ENCODE results near the gene C1RL. TPM values are rescaled to one million over a fixed set of nuclear protein-coding genes. Genes with fewer than 3 reads are reported as not detected.

C1RL gene
- total RNA-seq, 1 experiment from 2014 or later = 17.7 TPM

DNA sequence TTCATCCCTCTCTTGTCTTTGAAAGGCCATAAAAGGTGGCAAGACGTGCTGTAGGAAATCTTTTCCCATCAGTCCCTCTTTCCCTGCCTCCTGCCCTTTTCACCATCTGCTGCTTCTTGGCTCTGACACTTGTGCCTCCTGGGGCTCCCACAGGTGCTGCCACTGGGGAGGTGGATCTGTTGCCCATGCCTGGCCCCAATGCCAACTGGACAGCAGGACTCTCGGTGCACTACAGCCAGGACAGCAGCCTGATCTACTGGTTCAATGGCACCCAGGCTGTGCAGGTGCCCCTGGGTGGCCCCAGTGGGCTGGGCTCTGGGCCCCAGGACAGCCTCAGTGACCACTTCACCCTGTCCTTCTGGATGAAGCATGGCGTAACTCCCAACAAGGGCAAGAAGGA, 27.7 kb upstream of the C1RL start:
- peaks cover 21% of the 10 kb centered on the region for H3K36me3 Mint-ChIP-seq
- ChIA-PET CTCF (interaction anchor here (0.6 kb wide), 1 partner anchor 15 kb away, joined by 3 read pairs; no protein-coding TSS in a partner anchor), POLR2A (no interaction called here)
- no peaks in the 10 kb centered on the region for H3K9me3 Mint-ChIP-seq
- no peak overlapping the region for H3K27ac Mint-ChIP-seq
- H3K27me3 Mint-ChIP-seq (ENCODE audit: low read depth) = peaks cover 6% of the 10 kb centered on the region
- peaks cover 9% of the 10 kb centered on the region for H3K4me1 Mint-ChIP-seq
- H3K4me3 Mint-ChIP-seq = no peak overlapping the region
- DNase-seq (ENCODE audit: low spot score) = no peak
- no peak for TF ChIP-seq SMAD4 (CRISPR knock-in tag; IDR thresholded peaks at IDR 0.05)
- no peak for TF ChIP-seq JAZF1 (CRISPR knock-in tag; IDR thresholded peaks at IDR 0.05)
- TF ChIP-seq FOXK1 (CRISPR knock-in tag; IDR thresholded peaks at IDR 0.05) = no peak
- no peak for TF ChIP-seq GABPB1 (CRISPR knock-in tag; IDR thresholded peaks at IDR 0.05)
- no peak for TF ChIP-seq ZNF416 (CRISPR knock-in tag; IDR thresholded peaks at IDR 0.05)
- TF ChIP-seq, protein P1, sequence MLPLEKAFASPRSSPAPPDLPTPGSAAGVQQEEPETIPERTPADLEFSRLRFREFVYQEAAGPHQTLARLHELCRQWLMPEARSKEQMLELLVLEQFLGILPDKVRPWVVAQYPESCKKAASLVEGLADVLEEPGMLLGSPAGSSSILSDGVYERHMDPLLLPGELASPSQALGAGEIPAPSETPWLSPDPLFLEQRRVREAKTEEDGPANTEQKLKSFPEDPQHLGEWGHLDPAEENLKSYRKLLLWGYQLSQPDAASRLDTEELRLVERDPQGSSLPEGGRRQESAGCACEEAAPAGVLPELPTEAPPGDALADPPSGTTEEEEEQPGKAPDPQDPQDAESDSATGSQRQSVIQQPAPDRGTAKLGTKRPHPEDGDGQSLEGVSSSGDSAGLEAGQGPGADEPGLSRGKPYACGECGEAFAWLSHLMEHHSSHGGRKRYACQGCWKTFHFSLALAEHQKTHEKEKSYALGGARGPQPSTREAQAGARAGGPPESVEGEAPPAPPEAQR (CRISPR knock-in tag; IDR thresholded peaks at IDR 0.05) = no peak
- TF ChIP-seq, protein P2, sequence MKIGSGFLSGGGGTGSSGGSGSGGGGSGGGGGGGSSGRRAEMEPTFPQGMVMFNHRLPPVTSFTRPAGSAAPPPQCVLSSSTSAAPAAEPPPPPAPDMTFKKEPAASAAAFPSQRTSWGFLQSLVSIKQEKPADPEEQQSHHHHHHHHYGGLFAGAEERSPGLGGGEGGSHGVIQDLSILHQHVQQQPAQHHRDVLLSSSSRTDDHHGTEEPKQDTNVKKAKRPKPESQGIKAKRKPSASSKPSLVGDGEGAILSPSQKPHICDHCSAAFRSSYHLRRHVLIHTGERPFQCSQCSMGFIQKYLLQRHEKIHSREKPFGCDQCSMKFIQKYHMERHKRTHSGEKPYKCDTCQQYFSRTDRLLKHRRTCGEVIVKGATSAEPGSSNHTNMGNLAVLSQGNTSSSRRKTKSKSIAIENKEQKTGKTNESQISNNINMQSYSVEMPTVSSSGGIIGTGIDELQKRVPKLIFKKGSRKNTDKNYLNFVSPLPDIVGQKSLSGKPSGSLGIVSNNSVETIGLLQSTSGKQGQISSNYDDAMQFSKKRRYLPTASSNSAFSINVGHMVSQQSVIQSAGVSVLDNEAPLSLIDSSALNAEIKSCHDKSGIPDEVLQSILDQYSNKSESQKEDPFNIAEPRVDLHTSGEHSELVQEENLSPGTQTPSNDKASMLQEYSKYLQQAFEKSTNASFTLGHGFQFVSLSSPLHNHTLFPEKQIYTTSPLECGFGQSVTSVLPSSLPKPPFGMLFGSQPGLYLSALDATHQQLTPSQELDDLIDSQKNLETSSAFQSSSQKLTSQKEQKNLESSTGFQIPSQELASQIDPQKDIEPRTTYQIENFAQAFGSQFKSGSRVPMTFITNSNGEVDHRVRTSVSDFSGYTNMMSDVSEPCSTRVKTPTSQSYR (CRISPR knock-in tag; IDR thresholded peaks at IDR 0.05) = no peak
- TF ChIP-seq, protein P3, sequence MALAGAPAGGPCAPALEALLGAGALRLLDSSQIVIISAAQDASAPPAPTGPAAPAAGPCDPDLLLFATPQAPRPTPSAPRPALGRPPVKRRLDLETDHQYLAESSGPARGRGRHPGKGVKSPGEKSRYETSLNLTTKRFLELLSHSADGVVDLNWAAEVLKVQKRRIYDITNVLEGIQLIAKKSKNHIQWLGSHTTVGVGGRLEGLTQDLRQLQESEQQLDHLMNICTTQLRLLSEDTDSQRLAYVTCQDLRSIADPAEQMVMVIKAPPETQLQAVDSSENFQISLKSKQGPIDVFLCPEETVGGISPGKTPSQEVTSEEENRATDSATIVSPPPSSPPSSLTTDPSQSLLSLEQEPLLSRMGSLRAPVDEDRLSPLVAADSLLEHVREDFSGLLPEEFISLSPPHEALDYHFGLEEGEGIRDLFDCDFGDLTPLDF (CRISPR knock-in tag; IDR thresholded peaks at IDR 0.05) = no peak
- TF ChIP-seq, protein P4, sequence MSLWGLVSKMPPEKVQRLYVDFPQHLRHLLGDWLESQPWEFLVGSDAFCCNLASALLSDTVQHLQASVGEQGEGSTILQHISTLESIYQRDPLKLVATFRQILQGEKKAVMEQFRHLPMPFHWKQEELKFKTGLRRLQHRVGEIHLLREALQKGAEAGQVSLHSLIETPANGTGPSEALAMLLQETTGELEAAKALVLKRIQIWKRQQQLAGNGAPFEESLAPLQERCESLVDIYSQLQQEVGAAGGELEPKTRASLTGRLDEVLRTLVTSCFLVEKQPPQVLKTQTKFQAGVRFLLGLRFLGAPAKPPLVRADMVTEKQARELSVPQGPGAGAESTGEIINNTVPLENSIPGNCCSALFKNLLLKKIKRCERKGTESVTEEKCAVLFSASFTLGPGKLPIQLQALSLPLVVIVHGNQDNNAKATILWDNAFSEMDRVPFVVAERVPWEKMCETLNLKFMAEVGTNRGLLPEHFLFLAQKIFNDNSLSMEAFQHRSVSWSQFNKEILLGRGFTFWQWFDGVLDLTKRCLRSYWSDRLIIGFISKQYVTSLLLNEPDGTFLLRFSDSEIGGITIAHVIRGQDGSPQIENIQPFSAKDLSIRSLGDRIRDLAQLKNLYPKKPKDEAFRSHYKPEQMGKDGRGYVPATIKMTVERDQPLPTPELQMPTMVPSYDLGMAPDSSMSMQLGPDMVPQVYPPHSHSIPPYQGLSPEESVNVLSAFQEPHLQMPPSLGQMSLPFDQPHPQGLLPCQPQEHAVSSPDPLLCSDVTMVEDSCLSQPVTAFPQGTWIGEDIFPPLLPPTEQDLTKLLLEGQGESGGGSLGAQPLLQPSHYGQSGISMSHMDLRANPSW (CRISPR knock-in tag; conservative IDR thresholded peaks at IDR 0.05; ENCODE audit: low read depth) = no peak
- TF ChIP-seq, protein P5, sequence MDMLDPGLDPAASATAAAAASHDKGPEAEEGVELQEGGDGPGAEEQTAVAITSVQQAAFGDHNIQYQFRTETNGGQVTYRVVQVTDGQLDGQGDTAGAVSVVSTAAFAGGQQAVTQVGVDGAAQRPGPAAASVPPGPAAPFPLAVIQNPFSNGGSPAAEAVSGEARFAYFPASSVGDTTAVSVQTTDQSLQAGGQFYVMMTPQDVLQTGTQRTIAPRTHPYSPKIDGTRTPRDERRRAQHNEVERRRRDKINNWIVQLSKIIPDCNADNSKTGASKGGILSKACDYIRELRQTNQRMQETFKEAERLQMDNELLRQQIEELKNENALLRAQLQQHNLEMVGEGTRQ (CRISPR knock-in tag; IDR thresholded peaks at IDR 0.05) = no peak
- TF ChIP-seq RELA (CRISPR knock-in tag; IDR thresholded peaks at IDR 0.05; ENCODE audit: borderline replicate concordance) = no peak
- no peak for TF ChIP-seq SOX15 (CRISPR knock-in tag; IDR thresholded peaks at IDR 0.05)
- no peak for ATAC-seq

- POLR2A ChIA-PET = no interaction called here
- no peak overlapping the region for H3K4me3 Mint-ChIP-seq
- ATAC-seq (no peak), DNase-seq (ENCODE audit: low spot score) (no peak)
- peaks cover 14% of the 10 kb centered on the region for H3K4me1 Mint-ChIP-seq
- CTCF ChIA-PET = interaction anchor here (0.6 kb wide), 1 partner anchor 16 kb away, joined by 3 read pairs; no protein-coding TSS in a partner anchor
- H3K36me3 Mint-ChIP-seq = peaks cover 21% of the 10 kb centered on the region
- H3K9me3 Mint-ChIP-seq = no peaks in the 10 kb centered on the region
- H3K27ac Mint-ChIP-seq = no peak overlapping the region
- peaks cover 10% of the 10 kb centered on the region for H3K27me3 Mint-ChIP-seq (ENCODE audit: low read depth)
- no peak for TF ChIP-seq ELF4 (CRISPR knock-in tag; IDR thresholded peaks at IDR 0.05; ENCODE audit: low read depth)
- no peak for TF ChIP-seq ZNF512 (CRISPR knock-in tag; IDR thresholded peaks at IDR 0.05; ENCODE audit: borderline replicate concordance)
- no peak for TF ChIP-seq NR3C1 (CRISPR knock-in tag; conservative IDR thresholded peaks at IDR 0.05; ENCODE audit: low read depth)
- no peak for TF ChIP-seq FOXP4 (CRISPR knock-in tag; IDR thresholded peaks at IDR 0.05)
- no peak for TF ChIP-seq PREB (CRISPR knock-in tag; IDR thresholded peaks at IDR 0.05; ENCODE audit: borderline replicate concordance)
- no peak for TF ChIP-seq ZNF416 (CRISPR knock-in tag; IDR thresholded peaks at IDR 0.05)
- TF ChIP-seq ZNF232 (CRISPR knock-in tag; IDR thresholded peaks at IDR 0.05) = no peak
- no peak for TF ChIP-seq PRRX2 (CRISPR knock-in tag; IDR thresholded peaks at IDR 0.05)
These were observed 27.1 kb upstream of the C1RL start for GRCh38 chr12:7136071-7136470.

Data from WTC11 (cell line).